GM12878 (cell line): ENCODE measurements around the gene PPP3CA. TPM values are rescaled to one million over a fixed set of nuclear protein-coding genes. Genes with fewer than 3 reads are reported as not detected.

Experiments
- ATAC-seq: fragments of 200-7000 bp; cut with Tn5 transposase; 3 replicates; pipeline ENCODE4 v1.9.1; 2020; ENCODE audit warnings: mild to moderate bottlenecking, moderate library complexity
- BruUV-seq: library from RNA; stranded (reverse); fragments of 400-500 nt; replicated peaks from 2 replicates; lab custom pipeline; 2021; lab: Mats Ljungman, UMichigan
- CTCF ChIA-PET: fragments of 300-600 bp; sonication (Branson Sonifier 250); formaldehyde crosslinking; extraction: SDS; loops from one replicate; lab custom pipeline; 2021; ENCODE audit warnings: inconsistent platforms; lab: Yijun Ruan, JAX
- POLR2A ChIA-PET: fragments of 350-600 bp; formaldehyde crosslinking; extraction: SDS; loops from one replicate; lab custom pipeline; 2021; ENCODE audit warnings: inconsistent platforms; lab: Charles Lee
- RAD21 ChIA-PET: fragments of 300-600 bp; sonication (Branson Sonifier 250); formaldehyde crosslinking; loops from one replicate; lab custom pipeline; 2023; ENCODE audit warnings: antibody characterized with exemption; ENCODE audit not compliant: unreplicated experiment; lab: Charles Lee
- SMC1A ChIA-PET: fragments of 300-600 bp; sonication (Branson Sonifier 250); formaldehyde crosslinking; loops from one replicate; lab custom pipeline; 2023; ENCODE audit not compliant: unreplicated experiment, uncharacterized antibody; lab: Charles Lee
- DNase-seq: peaks from one replicate; pipeline ENCODE4 v3.0.0-alpha.2; 2011; ENCODE audit warnings: low read depth, low spot score
- FAIRE-seq: peaks from 3 replicates; lab custom pipeline; 2011; peaks lifted over from hg19 to GRCh38; lab: Jason Lieb, UNC
- H2AFZ ChIP-seq: 2 replicates; pipeline ENCODE4 v1.6.0; 2011; ENCODE audit warnings: low read depth, low read length, control low read depth; ENCODE audit not compliant: control insufficient read depth
- H3K27ac ChIP-seq: 2 replicates; pipeline ENCODE4 v1.5.1; 2011; ENCODE audit warnings: control low read depth; ENCODE audit not compliant: control insufficient read depth, insufficient read depth
- H3K27me3 ChIP-seq, 2 experiments: replicated peaks in 1 of 2; 2 replicates each; pipeline versions ENCODE4 v1.6.0 to v1.6.1; 2011; ENCODE audit warnings: low read length in 1 of 2; ENCODE audit not compliant: control insufficient read depth in 2 of 2, insufficient read depth in 2 of 2
- H3K36me3 ChIP-seq, 2 experiments: 2 replicates each; pipeline ENCODE4 v1.5.1; 2011; ENCODE audit warnings: low read length in 1 of 2; ENCODE audit not compliant: control insufficient read depth in 2 of 2, insufficient read depth in 2 of 2
- H3K4me1 ChIP-seq: 2 replicates; pipeline ENCODE4 v1.6.1; 2011; ENCODE audit warnings: mild to moderate bottlenecking, low read length, moderate library complexity, mixed read lengths; ENCODE audit not compliant: control insufficient read depth, insufficient read depth
- H3K4me2 ChIP-seq: 2 replicates; pipeline ENCODE4 v1.6.0; 2011; ENCODE audit warnings: control low read depth; ENCODE audit not compliant: control insufficient read depth, insufficient read depth
- H3K4me3 ChIP-seq: fragments of 200-600 bp; sonication (generic); 2 replicates; pipeline ENCODE4 v1.5.1; 2016
- H3K79me2 ChIP-seq: 2 replicates; pipeline ENCODE4 v1.6.0; 2011; ENCODE audit warnings: low read length; ENCODE audit not compliant: control insufficient read depth, insufficient read depth
- H3K9ac ChIP-seq: 2 replicates; pipeline ENCODE4 v1.8.0; 2011; ENCODE audit warnings: low read length, control low read depth, mixed read lengths; ENCODE audit not compliant: control insufficient read depth, insufficient read depth
- H3K9me3 ChIP-seq: replicated peaks from 3 replicates; pipeline ENCODE4 v1.5.1; 2011; ENCODE audit warnings: mild to moderate bottlenecking, low read length; ENCODE audit not compliant: control insufficient read depth, insufficient read depth
- H4K20me1 ChIP-seq: 2 replicates; pipeline ENCODE4 v1.6.0; 2011; ENCODE audit not compliant: control insufficient read depth, insufficient read depth
- ATF7 ChIP-seq: fragments of 450-650 bp; IDR thresholded peaks from 2 replicates; pipeline ENCODE4 v1.6.1; 2016; ENCODE audit warnings: low read depth, mild to moderate bottlenecking
- CBFB ChIP-seq: IDR thresholded peaks from 2 replicates; pipeline ENCODE4 v1.6.1; 2016; ENCODE audit warnings: antibody characterized with exemption, low read depth
- CEBPB ChIP-seq, 2 experiments: fragments of 150-350 bp in 1 of 2; IDR thresholded peaks; 2 replicates each; pipeline ENCODE4 v1.6.1; 2012 to 2014; ENCODE audit warnings: low read depth in 2 of 2, low read length in 2 of 2, borderline replicate concordance in 1 of 2, inconsistent platforms in 1 of 2
- FOS ChIP-seq: IDR thresholded peaks from 3 replicates; pipeline ENCODE4 v1.6.1; 2011; ENCODE audit warnings: borderline replicate concordance; ENCODE audit not compliant: insufficient read length; ENCODE audit errors: extremely low read depth
- MTA2 ChIP-seq: fragments of 450-650 bp; IDR thresholded peaks from 2 replicates; pipeline ENCODE4 v1.6.1; 2016; ENCODE audit warnings: low read depth, mild to moderate bottlenecking, moderate library complexity
- MTA3 ChIP-seq: IDR thresholded peaks from 2 replicates; pipeline ENCODE4 v1.6.1; 2012; ENCODE audit warnings: low read length, inconsistent platforms, borderline replicate concordance
- MXI1 ChIP-seq: fragments of 150-350 bp; IDR thresholded peaks from 2 replicates; pipeline ENCODE4 v1.6.1; 2011; ENCODE audit warnings: low read depth, mild to moderate bottlenecking, inconsistent platforms, low read length, improper control_type of control experiment
- NFYB ChIP-seq: IDR thresholded peaks from 2 replicates; pipeline ENCODE4 v1.6.1; 2011; ENCODE audit warnings: low read depth, mild to moderate bottlenecking, low read length, improper control_type of control experiment, moderate library complexity; ENCODE audit not compliant: insufficient read depth
- POLR2AphosphoS5 ChIP-seq: IDR thresholded peaks from 2 replicates; pipeline ENCODE4 v1.6.1; 2011; ENCODE audit warnings: mild to moderate bottlenecking, low read length, inconsistent platforms
- SIN3A ChIP-seq: IDR thresholded peaks from 2 replicates; pipeline ENCODE4 v1.6.1; 2012; ENCODE audit warnings: low read depth, low read length, improper control_type of control experiment
- SMARCA5 ChIP-seq: fragments of 450-650 bp; IDR thresholded peaks from 2 replicates; pipeline ENCODE4 v1.6.1; 2017; ENCODE audit warnings: mild to moderate bottlenecking
- SPI1 ChIP-seq: IDR thresholded peaks from 2 replicates; pipeline ENCODE4 v1.6.1; 2011; ENCODE audit warnings: low read depth, mild to moderate bottlenecking, low read length, moderate library complexity, borderline replicate concordance; ENCODE audit not compliant: insufficient read depth
- SREBF2 ChIP-seq: IDR thresholded peaks from 2 replicates; pipeline ENCODE4 v1.6.1; 2012; ENCODE audit warnings: mild to moderate bottlenecking, low read length
- TARDBP ChIP-seq: IDR thresholded peaks from 2 replicates; pipeline ENCODE4 v1.6.1; 2016; ENCODE audit warnings: borderline replicate concordance
- YY1 ChIP-seq: IDR thresholded peaks from 2 replicates; pipeline ENCODE4 v1.6.1; 2011; ENCODE audit warnings: low read depth, mild to moderate bottlenecking, low read length
- ZNF622 ChIP-seq: fragments of 450-650 bp; IDR thresholded peaks from 2 replicates; pipeline ENCODE4 v1.6.1; 2017; ENCODE audit warnings: mild to moderate bottlenecking, inconsistent platforms
- WGBS: methylation state at CpG from one replicate; pipeline ENCODE4 v1.1.6; 2016; ENCODE audit warnings: low lambda C conversion rate; ENCODE audit not compliant: insufficient replicate concordance, insufficient coverage; ENCODE audit errors: missing lambda C conversion rate; 5-methylcytosine and 5-hydroxymethylcytosine counted together
- in situ Hi-C: fragments of 300-500 bp; cut with MboI; formaldehyde crosslinking; loops from 9 replicates; pipeline ENCODE4 v1.14.3; 2018; ENCODE audit warnings: mixed read lengths
- intact Hi-C: fragments of 100-400 bp; cut with micrococcal nuclease; formaldehyde crosslinking; loops from one replicate; pipeline ENCODE4 v1.14.2; 2022; ENCODE audit not compliant: unreplicated experiment
- polyA plus RNA-seq, 11 experiments: library from polyadenylated mRNA; depleted of rRNA in 4 of 11; unstranded in 6 of 11; stranded (reverse) in 5 of 11; fragments of >200 nt; fragmentation: Nextera tagmentation in 4 of 11; fragmentation: Illumina TruSeq in 1 of 11; extraction: Ambion mirVana in 4 of 11; extraction: Trizol in 1 of 11; gene quantifications; 1 replicate in 1 of 11; 2 replicates in 10 of 11; pipeline versions ENCODE4 v1.2.1 to v1.2.3, GENCODE V29; 2011 to 2016; ENCODE audit warnings: inconsistent platforms in 2 of 11, missing spikeins in 2 of 11, low read depth in 1 of 11
- total RNA-seq, 4 experiments: library from RNA; depleted of rRNA in 3 of 4; stranded (reverse); fragments of >200 nt in 3 of 4; fragmentation: Illumina TruSeq in 1 of 4; extraction: Trizol in 1 of 4; gene quantifications; 2 replicates each; pipeline versions ENCODE4 v1.2.1 to v1.2.3, GENCODE V29; 2013 to 2021
- TF ChIP-seq, protein P1 (sequence below): fragments of 450-650 bp; IDR thresholded peaks from 2 replicates; pipeline ENCODE4 v1.6.1; 2016; ENCODE audit warnings: mild to moderate bottlenecking
- TF ChIP-seq, protein P2 (sequence below): fragments of 450-650 bp; IDR thresholded peaks from 2 replicates; pipeline ENCODE4 v1.6.1; 2018; ENCODE audit warnings: borderline replicate concordance, mild to moderate bottlenecking; ENCODE audit not compliant: partially characterized antibody
- TF ChIP-seq, protein P3 (sequence below): IDR thresholded peaks from 2 replicates; pipeline ENCODE4 v1.6.1; 2012; ENCODE audit warnings: low read depth, low read length, improper control_type of control experiment
- TF ChIP-seq, protein P4 (sequence below): fragments of 450-650 bp; IDR thresholded peaks from 2 replicates; pipeline ENCODE4 v1.6.1; 2016; ENCODE audit warnings: mild to moderate bottlenecking

Gene PPP3CA
- total and polyA plus RNA-seq, 10 of the 15 experiments (the other 5 are each of a cell fraction or from before 2014, with no cell fraction given) = 0.33 to 9.0 (median 1.0) TPM

DNA sequence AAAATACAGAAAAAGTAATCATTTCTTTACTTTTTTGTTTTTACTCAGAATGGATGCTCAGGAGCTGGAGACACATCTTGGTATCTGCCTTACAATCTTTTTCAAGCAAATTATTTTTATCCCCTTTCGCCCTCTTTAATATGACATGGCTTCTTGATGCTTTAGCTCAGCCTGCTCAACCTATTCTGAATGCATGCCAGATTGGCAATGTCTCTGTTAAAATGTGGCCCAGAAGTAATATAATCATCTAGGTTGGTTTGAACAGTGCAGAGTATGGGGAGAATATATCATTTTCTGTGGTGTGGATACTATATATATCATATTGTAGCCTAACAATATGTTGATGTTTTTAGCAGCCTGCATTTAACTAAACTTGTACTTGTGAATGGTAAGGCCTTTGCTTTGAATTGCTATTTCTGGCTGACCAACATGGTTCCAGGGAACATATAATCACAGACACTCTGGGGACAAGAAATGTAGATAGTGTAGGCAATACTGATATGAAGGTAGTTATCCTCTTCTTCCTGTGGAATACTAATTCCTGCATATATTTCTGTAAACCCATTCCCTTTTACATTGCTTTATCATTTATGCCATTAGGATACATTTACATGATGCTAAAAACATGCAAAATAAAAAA is 282.7 kb downstream of the PPP3CA start:
- Histone ChIP-seq H3K36me3 (no peaks in the 10 kb centered on the region), H3K27me3 (no peaks in the 10 kb centered on the region), H3K9me3 (no peaks in the 10 kb centered on the region), H3K79me2 (no peaks in the 10 kb centered on the region), H3K4me1 (no peaks in the 10 kb centered on the region), H3K27ac (no peak overlapping the region), H4K20me1 (no peaks in the 10 kb centered on the region), H3K4me2 (no peak overlapping the region), H2AFZ (no peak overlapping the region), H3K9ac (no peak overlapping the region), H3K4me3 (no peak overlapping the region)
- 89% methylated on average over 1 of the region's 1 CpG for WGBS
- no TSS peak for BruUV-seq
- TF ChIP-seq MXI1 (no peak), MTA3 (no peak), SMARCA5 (no peak), FOS (no peak), MTA2 (no peak), ATF7 (no peak), CEBPB (IDR thresholded peaks at IDR 0.05; ENCODE audit: borderline replicate concordance in 1 of 2, low read depth in 2 of 2, low read length in 2 of 2) (no peak), SIN3A (no peak), NFYB (no peak), YY1 (no peak), ZNF622 (no peak), CBFB (no peak), SREBF2 (no peak), POLR2AphosphoS5 (no peak), SPI1 (no peak), TARDBP (no peak)
- TF ChIP-seq, protein P1, sequence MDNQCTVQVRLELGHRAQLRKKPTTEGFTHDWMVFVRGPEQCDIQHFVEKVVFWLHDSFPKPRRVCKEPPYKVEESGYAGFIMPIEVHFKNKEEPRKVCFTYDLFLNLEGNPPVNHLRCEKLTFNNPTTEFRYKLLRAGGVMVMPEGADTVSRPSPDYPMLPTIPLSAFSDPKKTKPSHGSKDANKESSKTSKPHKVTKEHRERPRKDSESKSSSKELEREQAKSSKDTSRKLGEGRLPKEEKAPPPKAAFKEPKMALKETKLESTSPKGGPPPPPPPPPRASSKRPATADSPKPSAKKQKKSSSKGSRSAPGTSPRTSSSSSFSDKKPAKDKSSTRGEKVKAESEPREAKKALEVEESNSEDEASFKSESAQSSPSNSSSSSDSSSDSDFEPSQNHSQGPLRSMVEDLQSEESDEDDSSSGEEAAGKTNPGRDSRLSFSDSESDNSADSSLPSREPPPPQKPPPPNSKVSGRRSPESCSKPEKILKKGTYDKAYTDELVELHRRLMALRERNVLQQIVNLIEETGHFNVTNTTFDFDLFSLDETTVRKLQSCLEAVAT = no peak
- TF ChIP-seq, protein P2, sequence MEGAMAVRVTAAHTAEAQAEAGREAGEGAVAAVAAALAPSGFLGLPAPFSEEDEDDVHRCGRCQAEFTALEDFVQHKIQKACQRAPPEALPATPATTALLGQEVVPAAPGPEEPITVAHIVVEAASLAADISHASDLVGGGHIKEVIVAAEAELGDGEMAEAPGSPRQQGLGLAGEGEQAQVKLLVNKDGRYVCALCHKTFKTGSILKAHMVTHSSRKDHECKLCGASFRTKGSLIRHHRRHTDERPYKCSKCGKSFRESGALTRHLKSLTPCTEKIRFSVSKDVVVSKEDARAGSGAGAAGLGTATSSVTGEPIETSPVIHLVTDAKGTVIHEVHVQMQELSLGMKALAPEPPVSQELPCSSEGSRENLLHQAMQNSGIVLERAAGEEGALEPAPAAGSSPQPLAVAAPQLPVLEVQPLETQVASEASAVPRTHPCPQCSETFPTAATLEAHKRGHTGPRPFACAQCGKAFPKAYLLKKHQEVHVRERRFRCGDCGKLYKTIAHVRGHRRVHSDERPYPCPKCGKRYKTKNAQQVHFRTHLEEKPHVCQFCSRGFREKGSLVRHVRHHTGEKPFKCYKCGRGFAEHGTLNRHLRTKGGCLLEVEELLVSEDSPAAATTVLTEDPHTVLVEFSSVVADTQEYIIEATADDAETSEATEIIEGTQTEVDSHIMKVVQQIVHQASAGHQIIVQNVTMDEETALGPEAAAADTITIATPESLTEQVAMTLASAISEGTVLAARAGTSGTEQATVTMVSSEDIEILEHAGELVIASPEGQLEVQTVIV = no peak
- TF ChIP-seq, protein P3, sequence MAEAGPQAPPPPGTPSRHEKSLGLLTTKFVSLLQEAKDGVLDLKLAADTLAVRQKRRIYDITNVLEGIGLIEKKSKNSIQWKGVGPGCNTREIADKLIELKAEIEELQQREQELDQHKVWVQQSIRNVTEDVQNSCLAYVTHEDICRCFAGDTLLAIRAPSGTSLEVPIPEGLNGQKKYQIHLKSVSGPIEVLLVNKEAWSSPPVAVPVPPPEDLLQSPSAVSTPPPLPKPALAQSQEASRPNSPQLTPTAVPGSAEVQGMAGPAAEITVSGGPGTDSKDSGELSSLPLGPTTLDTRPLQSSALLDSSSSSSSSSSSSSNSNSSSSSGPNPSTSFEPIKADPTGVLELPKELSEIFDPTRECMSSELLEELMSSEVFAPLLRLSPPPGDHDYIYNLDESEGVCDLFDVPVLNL = no peak
- TF ChIP-seq, protein P4, sequence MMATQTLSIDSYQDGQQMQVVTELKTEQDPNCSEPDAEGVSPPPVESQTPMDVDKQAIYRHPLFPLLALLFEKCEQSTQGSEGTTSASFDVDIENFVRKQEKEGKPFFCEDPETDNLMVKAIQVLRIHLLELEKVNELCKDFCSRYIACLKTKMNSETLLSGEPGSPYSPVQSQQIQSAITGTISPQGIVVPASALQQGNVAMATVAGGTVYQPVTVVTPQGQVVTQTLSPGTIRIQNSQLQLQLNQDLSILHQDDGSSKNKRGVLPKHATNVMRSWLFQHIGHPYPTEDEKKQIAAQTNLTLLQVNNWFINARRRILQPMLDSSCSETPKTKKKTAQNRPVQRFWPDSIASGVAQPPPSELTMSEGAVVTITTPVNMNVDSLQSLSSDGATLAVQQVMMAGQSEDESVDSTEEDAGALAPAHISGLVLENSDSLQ = no peak
- intact Hi-C loops = no loop called here
- ChIA-PET RAD21 (no interaction called here), CTCF (no interaction called here), POLR2A (no interaction called here), SMC1A (no interaction called here)
- DNase-seq (no peak), ATAC-seq (no peak), FAIRE-seq (no peak)
- in situ Hi-C loops = no loop called here
